PC-9 (cell line): Measurements from ENCODE around the gene HLCS. TPM values are rescaled to one million over a fixed set of nuclear protein-coding genes. Genes with fewer than 3 reads are reported as not detected.

Experiments
- BruUV-seq: library from RNA; stranded (reverse); fragments of 400-500 nt; replicated peaks from 2 replicates; lab custom pipeline; 2021; lab: Mats Ljungman, UMichigan
- CTCF ChIA-PET: fragments of 300-600 bp; sonication (Branson Sonifier 250); formaldehyde crosslinking; loops from one replicate; lab custom pipeline; 2022; ENCODE audit warnings: antibody characterized with exemption; lab: Charles Lee
- POLR2A ChIA-PET: fragments of 300-600 bp; sonication (Branson Sonifier 250); formaldehyde crosslinking; loops from one replicate; lab custom pipeline; 2022; ENCODE audit warnings: antibody characterized with exemption; ENCODE audit not compliant: unreplicated experiment; lab: Charles Lee
- DNase-seq, 2 experiments: peaks; one replicate each; pipeline versions ENCODE4 v3.0.0 to v3.0.0-alpha.2; 2015 to 2022; ENCODE audit warnings: mixed read lengths in 1 of 2
- H2AFZ ChIP-seq: fragments of 200-600 bp; sonication (generic); 2 replicates; pipeline ENCODE4 v1.8.1; 2017; ENCODE audit warnings: antibody characterized with exemption
- H3F3A ChIP-seq: fragments of 200-600 bp; sonication (generic); 2 replicates; pipeline ENCODE4 v1.8.1; 2017; ENCODE audit warnings: antibody characterized with exemption, mild to moderate bottlenecking, low read depth; ENCODE audit not compliant: insufficient read depth
- H3K27ac ChIP-seq: fragments of 200-600 bp; sonication (generic); 2 replicates; pipeline ENCODE4 v1.6.1; 2016; ENCODE audit warnings: mixed run types
- H3K27me3 ChIP-seq: fragments of 200-600 bp; sonication (generic); 2 replicates; pipeline ENCODE4 v1.6.1; 2016; ENCODE audit warnings: low read depth, mixed run types; ENCODE audit not compliant: insufficient read depth
- H3K36me3 ChIP-seq: fragments of 200-600 bp; sonication (generic); 2 replicates; pipeline ENCODE4 v1.6.1; 2016; ENCODE audit warnings: low read depth, mixed run types
- H3K4me1 ChIP-seq: fragments of 200-600 bp; sonication (generic); replicated peaks from 2 replicates; pipeline ENCODE4 v1.6.1; 2016; ENCODE audit warnings: mixed run types; ENCODE audit not compliant: insufficient read depth
- H3K4me2 ChIP-seq: fragments of 200-600 bp; sonication (generic); 2 replicates; pipeline ENCODE4 v1.6.1; 2017; ENCODE audit warnings: mixed run types
- H3K4me3 ChIP-seq: fragments of 200-600 bp; sonication (generic); 2 replicates; pipeline ENCODE4 v1.6.1; 2016; ENCODE audit warnings: mixed run types
- H3K79me2 ChIP-seq: fragments of 200-600 bp; sonication (generic); 2 replicates; pipeline ENCODE4 v1.6.1; 2017; ENCODE audit warnings: low read depth, mixed run types
- H3K9me2 ChIP-seq: fragments of 200-600 bp; sonication (generic); 2 replicates; pipeline ENCODE4 v1.8.1; 2017; ENCODE audit warnings: mild to moderate bottlenecking; ENCODE audit not compliant: insufficient read depth
- H3K9me3 ChIP-seq: fragments of 200-600 bp; sonication (generic); 2 replicates; pipeline ENCODE4 v1.8.1; 2016; ENCODE audit warnings: low read depth; ENCODE audit not compliant: insufficient read depth
- H4K20me1 ChIP-seq: fragments of 200-600 bp; sonication (generic); 2 replicates; pipeline ENCODE4 v1.8.1; 2017; ENCODE audit not compliant: insufficient read depth
- EZH2 ChIP-seq: fragments of 200-600 bp; sonication (generic); IDR thresholded peaks from 2 replicates; pipeline ENCODE4 v1.8.0; 2017; ENCODE audit warnings: antibody characterized with exemption, low read depth
- intact Hi-C: fragments of 100-400 bp; cut with micrococcal nuclease; formaldehyde crosslinking; loops from one replicate; pipeline ENCODE4 v1.10.0; 2022; ENCODE audit not compliant: unreplicated experiment
- total RNA-seq: library from RNA; stranded (reverse); gene quantifications from 2 replicates; pipeline ENCODE4 v1.2.3, GENCODE V29; 2021
- TF ChIP-seq, protein P1 (sequence below): fragments of 200-600 bp; sonication (generic); conservative IDR thresholded peaks from 2 replicates; pipeline ENCODE4 v1.6.1; 2017; ENCODE audit warnings: mixed run types, antibody characterized with exemption, mild to moderate bottlenecking, moderate library complexity

HLCS gene
- total RNA-seq, 1 experiment from 2014 or later, result 21.6 TPM

DNA sequence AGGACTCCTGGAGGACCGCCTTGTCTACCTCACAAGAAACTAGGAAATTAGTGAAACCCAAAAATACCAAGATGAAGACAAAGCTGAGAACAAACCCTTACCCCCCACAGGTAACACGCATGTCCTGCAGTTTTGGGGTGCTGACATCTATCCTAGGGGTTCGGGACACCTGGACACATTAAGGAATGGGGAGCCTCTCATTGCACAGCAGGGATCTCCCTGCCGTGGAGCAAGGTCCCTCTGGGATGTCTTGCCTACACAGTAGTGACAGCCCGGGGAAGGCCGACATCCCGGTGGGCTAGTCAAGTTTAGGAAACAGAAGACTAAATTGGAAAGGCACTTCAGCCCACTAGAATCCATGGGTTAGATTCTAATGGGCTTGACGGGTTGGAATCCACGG lies 223.0 kb downstream of the HLCS start:
- H3K4me3 ChIP-seq, result no peak overlapping the region
- H2AFZ ChIP-seq, result no peak overlapping the region
- no peaks in the 10 kb centered on the region for H3K4me1 ChIP-seq
- intact Hi-C loops, result no loop called here
- no peaks in the 10 kb centered on the region for H3K79me2 ChIP-seq
- H3K36me3 ChIP-seq, result no peaks in the 10 kb centered on the region
- H3K4me2 ChIP-seq, result no peak overlapping the region
- no peaks in the 10 kb centered on the region for H3F3A ChIP-seq
- H4K20me1 ChIP-seq, result no peaks in the 10 kb centered on the region
- H3K27me3 ChIP-seq, result no peaks in the 10 kb centered on the region
- no peak overlapping the region for H3K27ac ChIP-seq
- POLR2A ChIA-PET, result no interaction called here
- BruUV-seq, result no TSS peak
- no peak for TF ChIP-seq EZH2
- TF ChIP-seq, protein P1, sequence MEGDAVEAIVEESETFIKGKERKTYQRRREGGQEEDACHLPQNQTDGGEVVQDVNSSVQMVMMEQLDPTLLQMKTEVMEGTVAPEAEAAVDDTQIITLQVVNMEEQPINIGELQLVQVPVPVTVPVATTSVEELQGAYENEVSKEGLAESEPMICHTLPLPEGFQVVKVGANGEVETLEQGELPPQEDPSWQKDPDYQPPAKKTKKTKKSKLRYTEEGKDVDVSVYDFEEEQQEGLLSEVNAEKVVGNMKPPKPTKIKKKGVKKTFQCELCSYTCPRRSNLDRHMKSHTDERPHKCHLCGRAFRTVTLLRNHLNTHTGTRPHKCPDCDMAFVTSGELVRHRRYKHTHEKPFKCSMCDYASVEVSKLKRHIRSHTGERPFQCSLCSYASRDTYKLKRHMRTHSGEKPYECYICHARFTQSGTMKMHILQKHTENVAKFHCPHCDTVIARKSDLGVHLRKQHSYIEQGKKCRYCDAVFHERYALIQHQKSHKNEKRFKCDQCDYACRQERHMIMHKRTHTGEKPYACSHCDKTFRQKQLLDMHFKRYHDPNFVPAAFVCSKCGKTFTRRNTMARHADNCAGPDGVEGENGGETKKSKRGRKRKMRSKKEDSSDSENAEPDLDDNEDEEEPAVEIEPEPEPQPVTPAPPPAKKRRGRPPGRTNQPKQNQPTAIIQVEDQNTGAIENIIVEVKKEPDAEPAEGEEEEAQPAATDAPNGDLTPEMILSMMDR, result no peak
- no peaks in the 10 kb centered on the region for H3K9me2 ChIP-seq
- H3K9me3 ChIP-seq, result no peaks in the 10 kb centered on the region
- DNase-seq, result no peak
- CTCF ChIA-PET, result interaction anchor here (0.6 kb wide), 1 partner anchor 28 kb away, joined by 3 read pairs; no protein-coding TSS in a partner anchor

DNA sequence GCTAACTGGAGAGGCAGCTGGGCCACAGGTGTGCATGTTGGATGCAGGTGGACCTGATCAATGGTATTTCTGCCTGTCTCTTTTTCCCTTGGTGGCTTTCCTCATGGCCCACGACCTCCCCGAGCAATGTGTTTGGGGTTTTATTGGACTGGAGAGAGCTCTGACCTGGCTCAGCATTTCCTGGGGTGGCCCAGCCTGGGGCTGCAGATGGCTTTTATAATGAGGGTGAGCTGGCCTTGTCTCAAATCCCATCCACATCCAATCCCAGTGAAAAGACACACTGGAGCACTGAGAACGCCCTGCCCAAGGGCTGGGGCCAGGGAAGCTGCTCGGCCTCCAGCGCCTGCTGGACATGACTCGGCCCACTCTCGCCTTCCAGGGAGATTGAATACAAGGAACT lies 223.5 kb downstream of the HLCS start:
- H3K4me1 ChIP-seq, result no peaks in the 10 kb centered on the region

DNA sequence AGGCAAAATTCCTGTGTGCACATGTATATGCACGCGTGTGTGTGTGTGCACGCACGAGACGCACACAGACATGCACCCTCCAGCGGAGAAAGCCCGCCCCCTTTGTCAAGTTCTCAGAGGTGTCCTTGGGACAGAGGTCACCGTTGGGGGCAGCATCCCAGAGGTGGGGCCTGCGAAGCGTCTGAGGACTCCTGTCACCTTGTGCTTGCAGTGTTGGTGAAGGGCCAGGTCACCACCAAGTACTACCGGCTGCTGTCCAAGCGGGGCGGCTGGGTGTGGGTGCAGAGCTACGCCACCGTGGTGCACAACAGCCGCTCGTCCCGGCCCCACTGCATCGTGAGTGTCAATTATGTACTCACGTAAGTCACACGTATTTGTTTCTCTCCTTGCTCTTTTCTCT lies 225.0 kb downstream of the HLCS start:
- POLR2A ChIA-PET, result no interaction called here
- CTCF ChIA-PET, result no interaction called here

More for the DNA sequence above, 223.5 kb downstream of the HLCS start:
- Histone ChIP-seq H2AFZ (no peak overlapping the region), H3K27ac (no peak overlapping the region), H3K4me3 (no peak overlapping the region), H3K27me3 (no peaks in the 10 kb centered on the region), H4K20me1 (no peaks in the 10 kb centered on the region), H3K9me3 (no peaks in the 10 kb centered on the region), H3F3A (no peaks in the 10 kb centered on the region), H3K36me3 (no peaks in the 10 kb centered on the region), H3K79me2 (no peaks in the 10 kb centered on the region), H3K4me2 (no peak overlapping the region), H3K9me2 (no peaks in the 10 kb centered on the region)
- TF ChIP-seq, protein P1, result no peak
- TF ChIP-seq EZH2, result no peak
- CTCF ChIA-PET, result no interaction called here
- no TSS peak for BruUV-seq
- intact Hi-C loops, result no loop called here
- DNase-seq, result no peak
- POLR2A ChIA-PET, result no interaction called here

More for the DNA sequence above, 225.0 kb downstream of the HLCS start:
- H3K79me2 ChIP-seq, result no peaks in the 10 kb centered on the region
- H3K4me1 ChIP-seq, result no peaks in the 10 kb centered on the region
- DNase-seq, result no peak
- no peak overlapping the region for H3K27ac ChIP-seq
- no peak overlapping the region for H3K4me3 ChIP-seq
- H3K9me2 ChIP-seq, result no peaks in the 10 kb centered on the region
- no peak for TF ChIP-seq EZH2
- TF ChIP-seq, protein P1, result no peak
- H2AFZ ChIP-seq, result no peak overlapping the region
- no peaks in the 10 kb centered on the region for H3K36me3 ChIP-seq
- H3K4me2 ChIP-seq, result no peak overlapping the region
- no peaks in the 10 kb centered on the region for H3K27me3 ChIP-seq
- intact Hi-C loops, result no loop called here
- no peaks in the 10 kb centered on the region for H4K20me1 ChIP-seq
- H3K9me3 ChIP-seq, result no peaks in the 10 kb centered on the region
- BruUV-seq, result no TSS peak
- no peaks in the 10 kb centered on the region for H3F3A ChIP-seq
